Left ventricle myocardium inferior (tissue), 1 donor: ENCODE measurements around the gene CAMKMT. TPM values are rescaled to one million over a fixed set of nuclear protein-coding genes. Genes with fewer than 3 reads are reported as not detected.

ENCODE experiments used
- DNase-seq: peaks from one replicate; pipeline ENCODE4 v3.0.0-alpha.2; 2020
- H3K27ac ChIP-seq: fragments of 200-600 bp; replicated peaks from 2 replicates; pipeline ENCODE4 v1.8.0; 2021
- H3K27me3 ChIP-seq: fragments of 200-600 bp; 2 replicates; pipeline ENCODE4 v1.8.0; 2021; ENCODE audit warnings: low read depth
- H3K36me3 ChIP-seq: fragments of 200-600 bp; 2 replicates; pipeline ENCODE4 v1.8.0; 2021
- H3K4me1 ChIP-seq: fragments of 200-600 bp; 2 replicates; pipeline ENCODE4 v1.8.0; 2021
- H3K4me3 ChIP-seq: fragments of 200-600 bp; 2 replicates; pipeline ENCODE4 v1.8.0; 2021; ENCODE audit warnings: mild to moderate bottlenecking, moderate library complexity
- H3K9me3 ChIP-seq: fragments of 200-600 bp; replicated peaks from 2 replicates; pipeline ENCODE4 v1.8.0; 2021
- CTCF ChIP-seq: fragments of 200-600 bp; IDR thresholded peaks from 2 replicates; pipeline ENCODE4 v1.8.0; 2021; ENCODE audit warnings: antibody characterized with exemption, mild to moderate bottlenecking, borderline replicate concordance
- intact Hi-C: fragments of 100-400 bp; cut with micrococcal nuclease; formaldehyde crosslinking; loops from one replicate; pipeline ENCODE4 v1.11.0; 2022
- total RNA-seq: library from RNA; stranded (reverse); fragmentation: NEBNext Ultra II Directional; extraction: Animal tissue kit (Norgen Biotek cat#: 25700); gene quantifications from one replicate; pipeline ENCODE4 v1.2.1, GENCODE V29; 2021
- donor health status: DM: no; HTN: yes; CAD: no; lungs with severe emphysema.

Gene CAMKMT
- total RNA-seq, 1 donor from 2014 or later: 4.8 TPM

GRCh38 chr2:44687686-44688455, 326.1 kb downstream of the CAMKMT start:
- Histone ChIP-seq H3K4me1 (no peaks in the 10 kb centered on the region), H3K27ac (no peak overlapping the region), H3K36me3 (no peaks in the 10 kb centered on the region), H3K9me3 (no peaks in the 10 kb centered on the region), H3K27me3 (no peaks in the 10 kb centered on the region), H3K4me3 (no peak overlapping the region)
- DNase-seq: no peak
- intact Hi-C loops: no loop called here
- TF ChIP-seq CTCF: no peak

- TF ChIP-seq CTCF: no peak
- intact Hi-C loops: no loop called here
- Histone ChIP-seq H3K4me1 (no peaks in the 10 kb centered on the region), H3K4me3 (no peak overlapping the region), H3K36me3 (no peaks in the 10 kb centered on the region), H3K27me3 (no peaks in the 10 kb centered on the region), H3K9me3 (no peaks in the 10 kb centered on the region), H3K27ac (no peak overlapping the region)
- DNase-seq: no peak
Observed at GRCh38 chr2:44688456-44689124, 326.8 kb downstream of the CAMKMT start.

DNA sequence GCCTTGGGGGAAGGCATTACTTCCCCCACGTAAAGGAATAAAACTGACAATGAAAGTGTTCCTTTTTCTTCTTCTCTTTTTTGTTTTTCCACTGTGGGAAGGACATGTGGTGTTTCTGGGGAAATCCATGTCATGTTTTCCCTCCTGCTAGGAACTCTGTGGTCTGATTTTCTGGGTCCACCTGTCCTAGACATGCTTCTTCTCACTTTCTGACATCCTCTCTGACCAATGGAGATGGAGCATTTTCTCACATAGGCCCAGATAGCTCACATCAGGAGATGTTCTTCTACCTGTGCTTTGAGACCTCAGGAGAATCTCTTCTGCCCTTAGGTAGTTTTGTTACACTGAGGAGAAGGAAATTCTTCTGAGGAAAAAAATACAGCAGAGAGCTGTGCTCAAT, 327.8 kb downstream of the CAMKMT start:
- Histone ChIP-seq H3K4me1 (no peaks in the 10 kb centered on the region), H3K27ac (no peak overlapping the region), H3K4me3 (no peak overlapping the region), H3K36me3 (no peaks in the 10 kb centered on the region), H3K27me3 (no peaks in the 10 kb centered on the region), H3K9me3 (no peaks in the 10 kb centered on the region)
- DNase-seq: no peak
- intact Hi-C loops: no loop called here
- no peak for TF ChIP-seq CTCF

DNA sequence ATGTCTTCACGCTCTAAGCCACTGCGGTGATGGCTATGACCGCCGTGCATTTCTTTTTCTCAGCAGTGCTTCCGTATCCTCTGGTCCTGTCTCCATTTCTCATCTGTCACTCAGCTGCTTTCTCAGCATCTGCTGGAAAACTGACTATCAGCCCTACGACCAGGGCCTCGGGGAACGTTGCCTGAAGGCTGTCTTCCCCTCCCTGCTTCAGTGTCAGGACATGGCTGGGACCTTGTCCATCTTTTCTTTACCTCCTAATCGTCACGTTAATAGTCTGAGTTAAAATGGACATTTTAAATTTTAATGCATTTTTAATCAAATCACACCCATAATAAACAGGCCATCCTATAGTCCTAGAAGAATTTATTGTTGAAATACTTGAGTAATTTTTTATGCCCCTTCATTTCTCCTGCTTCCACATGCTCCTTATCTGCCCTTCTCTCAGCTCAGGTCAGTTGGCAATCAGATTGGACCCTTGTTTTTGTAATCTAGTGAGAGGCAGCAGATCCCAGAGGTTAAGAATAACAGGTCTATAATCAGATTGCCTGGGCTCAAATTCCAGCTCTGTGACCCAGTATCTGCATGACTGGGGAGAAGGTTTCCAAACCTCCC, 329.5 kb downstream of the CAMKMT start:
- no peaks in the 10 kb centered on the region for H3K36me3 ChIP-seq
- no peak for TF ChIP-seq CTCF
- intact Hi-C loops: no loop called here
- H3K9me3 ChIP-seq: no peaks in the 10 kb centered on the region
- H3K4me1 ChIP-seq: no peaks in the 10 kb centered on the region
- DNase-seq: no peak
- H3K27me3 ChIP-seq: no peaks in the 10 kb centered on the region
- H3K4me3 ChIP-seq: no peak overlapping the region
- no peak overlapping the region for H3K27ac ChIP-seq

DNA sequence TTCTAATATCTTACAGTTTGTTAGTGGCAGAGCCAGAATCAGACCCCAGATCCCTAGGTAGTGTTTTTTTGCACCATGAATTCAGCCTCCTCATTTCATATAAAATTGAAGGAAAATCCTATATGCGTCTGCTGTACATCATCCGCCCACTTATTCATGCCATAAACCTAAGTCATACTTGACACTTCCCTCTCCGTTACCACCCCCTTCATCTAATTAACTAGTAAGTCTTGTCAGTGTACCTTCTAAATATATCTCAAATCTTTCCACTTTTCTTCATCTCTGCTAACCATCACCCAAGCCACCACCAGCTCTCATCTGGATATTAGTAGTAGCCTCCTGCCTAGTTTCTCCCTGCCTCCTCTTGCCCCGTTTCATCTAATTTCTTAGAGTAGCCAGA, 331.1 kb downstream of the CAMKMT start:
- intact Hi-C loops: no loop called here
- Histone ChIP-seq H3K9me3 (no peaks in the 10 kb centered on the region), H3K36me3 (no peaks in the 10 kb centered on the region), H3K27ac (no peak overlapping the region), H3K4me3 (no peak overlapping the region), H3K27me3 (no peaks in the 10 kb centered on the region), H3K4me1 (no peaks in the 10 kb centered on the region)
- no peak for DNase-seq
- no peak for TF ChIP-seq CTCF
